Spleen (tissue), 7 donors: ENCODE results near the gene DYNLRB1.

Source experiments
- POLR2A ChIP-seq, 3 donors: fragments of 450-650 bp; IDR thresholded peaks; one replicate each; pipeline ENCODE4 v1.5.1; 2017; ENCODE audit warnings: antibody characterized with exemption in 3 of 3, mild to moderate bottlenecking in 1 of 3
- TF ChIP-seq, protein P1 (sequence below), 11 experiments: fragments of 200-600 bp in 7 of 11; fragments of 450-650 bp in 4 of 11; sonication (generic) in 4 of 11; IDR thresholded peaks in 8 of 11; conservative IDR thresholded peaks in 3 of 11; 1 replicate in 7 of 11; 2 replicates in 4 of 11; pipeline versions ENCODE4 v1.4.0 to v1.8.0; 2016 to 2021; ENCODE audit warnings: antibody characterized with exemption in 11 of 11, inconsistent platforms in 4 of 11, mild to moderate bottlenecking in 1 of 11
- donor health status: DM: no; HTN: no; CAD: no; lungs with moderate emphysema.
- donor health status: DM: no; HTN: no; CAD: no.
- donor health status: DM: no; HTN: no; CAD: no.

DNA sequence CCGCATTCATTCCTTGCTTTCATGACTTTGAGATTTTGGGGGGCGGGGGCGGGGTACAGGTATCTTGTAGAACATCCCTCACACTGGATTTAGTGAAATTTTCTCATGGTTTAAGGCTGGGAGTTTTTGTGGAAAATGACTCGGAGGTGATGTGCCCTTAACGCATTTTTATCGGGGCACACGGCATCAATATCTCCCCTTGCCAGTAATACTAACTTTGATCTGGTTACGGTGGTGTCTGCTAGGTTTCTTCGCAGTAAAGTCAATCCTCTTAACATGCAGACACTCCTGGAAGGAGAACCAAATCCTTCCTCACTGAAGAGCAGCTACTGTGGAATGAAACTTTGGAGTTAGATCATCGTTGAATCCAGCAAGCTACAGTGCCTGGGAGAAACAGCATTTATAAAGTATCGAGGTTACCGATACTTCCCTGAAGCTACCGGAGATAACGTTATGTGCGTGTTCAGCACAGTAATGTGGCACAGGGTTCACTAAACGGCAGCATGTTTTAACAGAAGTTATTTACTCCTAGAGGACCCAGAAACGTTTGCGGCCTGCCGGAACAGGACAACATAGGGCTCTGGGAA lies 1.2 kb upstream of the DYNLRB1 start:
- TF ChIP-seq, protein P1, sequence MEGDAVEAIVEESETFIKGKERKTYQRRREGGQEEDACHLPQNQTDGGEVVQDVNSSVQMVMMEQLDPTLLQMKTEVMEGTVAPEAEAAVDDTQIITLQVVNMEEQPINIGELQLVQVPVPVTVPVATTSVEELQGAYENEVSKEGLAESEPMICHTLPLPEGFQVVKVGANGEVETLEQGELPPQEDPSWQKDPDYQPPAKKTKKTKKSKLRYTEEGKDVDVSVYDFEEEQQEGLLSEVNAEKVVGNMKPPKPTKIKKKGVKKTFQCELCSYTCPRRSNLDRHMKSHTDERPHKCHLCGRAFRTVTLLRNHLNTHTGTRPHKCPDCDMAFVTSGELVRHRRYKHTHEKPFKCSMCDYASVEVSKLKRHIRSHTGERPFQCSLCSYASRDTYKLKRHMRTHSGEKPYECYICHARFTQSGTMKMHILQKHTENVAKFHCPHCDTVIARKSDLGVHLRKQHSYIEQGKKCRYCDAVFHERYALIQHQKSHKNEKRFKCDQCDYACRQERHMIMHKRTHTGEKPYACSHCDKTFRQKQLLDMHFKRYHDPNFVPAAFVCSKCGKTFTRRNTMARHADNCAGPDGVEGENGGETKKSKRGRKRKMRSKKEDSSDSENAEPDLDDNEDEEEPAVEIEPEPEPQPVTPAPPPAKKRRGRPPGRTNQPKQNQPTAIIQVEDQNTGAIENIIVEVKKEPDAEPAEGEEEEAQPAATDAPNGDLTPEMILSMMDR (IDR thresholded peaks at IDR 0.05 in 8 of 11, conservative IDR thresholded peaks at IDR 0.05 in 3 of 11) = peak in 1 of 11 experiments; percentile 4
- TF ChIP-seq POLR2A (IDR thresholded peaks at IDR 0.05) = no peak
